CD4-positive, alpha-beta T cell treated with Interleukin-4 for 1 hour (primary cell): Measurements from ENCODE around the gene PLCL1.

Source experiments
- DNase-seq, 2 donors: peaks; one replicate each; pipeline ENCODE4 v3.0.0-alpha.2; 2020 to 2022

PLCL1 gene

GRCh38 chr2:198073253-198073652 is 268.9 kb downstream of the PLCL1 start:
- DNase-seq, result no peak

GRCh38 chr2:198077477-198077876 is 273.1 kb downstream of the PLCL1 start:
- DNase-seq, result no peak

DNA sequence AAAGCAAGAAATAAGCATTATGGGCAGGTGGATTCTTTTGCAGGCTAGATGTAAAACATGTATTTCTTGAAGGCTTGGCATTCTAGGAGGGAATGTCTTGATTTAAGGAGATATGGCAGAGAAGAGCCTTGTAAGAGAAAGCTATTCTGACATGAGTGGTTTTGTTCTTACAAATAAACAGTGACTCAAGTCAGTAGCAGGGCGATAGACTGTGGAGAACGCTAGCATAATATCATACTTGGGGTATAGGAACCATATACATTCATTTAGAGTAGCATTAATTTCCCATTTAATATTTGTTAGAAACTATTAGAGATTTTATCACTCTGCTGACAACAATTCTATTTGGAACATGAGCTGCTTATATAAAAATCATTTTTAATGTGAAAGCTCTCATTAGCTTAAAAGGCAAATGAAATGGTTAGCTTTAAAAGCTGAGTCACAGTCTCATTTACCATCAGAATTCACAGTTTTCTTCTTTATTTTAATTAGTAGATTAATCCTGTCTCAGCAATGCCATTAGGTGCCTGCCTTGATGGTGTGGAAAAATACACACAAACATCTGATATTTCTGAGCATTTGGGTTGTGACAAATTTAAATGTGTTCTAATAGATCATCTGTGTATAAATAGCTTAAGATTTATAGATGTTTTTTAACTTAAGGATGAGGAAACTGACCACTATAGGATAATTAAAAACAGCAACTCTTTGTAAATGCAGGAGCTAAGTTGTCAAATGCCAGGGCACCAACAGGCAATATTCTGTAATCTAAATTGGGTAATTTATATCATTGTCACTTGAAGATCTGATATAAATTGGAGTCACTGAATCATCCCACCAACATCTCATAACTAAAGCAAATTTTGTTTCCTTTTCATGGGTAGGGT is 276.7 kb downstream of the PLCL1 start:
- no peak for DNase-seq

- DNase-seq, result no peak
Observed at GRCh38 chr2:198084156-198084555, 279.8 kb downstream of the PLCL1 start.

DNA sequence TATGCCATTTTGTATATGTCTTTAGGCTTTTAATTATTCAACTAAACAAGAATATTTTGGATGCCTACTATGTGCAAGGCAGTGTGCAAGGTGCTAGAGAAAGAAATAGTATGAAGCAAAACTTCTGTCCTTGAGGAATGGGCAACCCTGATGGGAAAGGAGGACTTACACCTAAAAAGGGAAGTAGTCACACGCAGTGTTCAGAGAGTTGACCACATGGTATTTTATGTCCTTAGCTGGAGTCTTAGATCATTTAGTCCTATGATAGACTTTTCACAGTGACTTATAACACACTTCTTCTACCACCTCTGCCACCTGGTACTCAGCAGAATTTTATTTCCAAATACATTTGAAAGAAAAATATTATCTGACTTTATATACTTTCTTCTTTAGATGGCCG is 291.6 kb downstream of the PLCL1 start:
- DNase-seq, result no peak

DNA sequence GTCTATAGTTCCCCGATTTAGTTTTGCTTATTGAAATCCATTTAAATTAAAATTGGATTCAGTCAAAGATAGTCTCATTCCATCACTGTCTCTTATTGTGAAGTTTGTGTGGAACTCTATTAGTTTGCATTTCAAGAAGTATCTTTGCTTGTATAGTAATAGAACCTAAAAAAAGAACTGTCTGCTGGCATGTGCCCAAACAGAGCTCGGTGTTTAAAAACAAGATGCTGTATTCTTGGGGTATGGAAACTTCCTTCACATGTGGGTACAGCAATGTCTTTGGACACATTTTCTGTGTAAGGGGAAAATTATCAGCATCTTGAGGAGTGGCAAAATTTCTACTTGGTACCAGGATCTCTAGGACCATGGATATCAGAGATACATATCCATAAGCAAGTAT is 292.6 kb downstream of the PLCL1 start:
- DNase-seq, result no peak

DNA sequence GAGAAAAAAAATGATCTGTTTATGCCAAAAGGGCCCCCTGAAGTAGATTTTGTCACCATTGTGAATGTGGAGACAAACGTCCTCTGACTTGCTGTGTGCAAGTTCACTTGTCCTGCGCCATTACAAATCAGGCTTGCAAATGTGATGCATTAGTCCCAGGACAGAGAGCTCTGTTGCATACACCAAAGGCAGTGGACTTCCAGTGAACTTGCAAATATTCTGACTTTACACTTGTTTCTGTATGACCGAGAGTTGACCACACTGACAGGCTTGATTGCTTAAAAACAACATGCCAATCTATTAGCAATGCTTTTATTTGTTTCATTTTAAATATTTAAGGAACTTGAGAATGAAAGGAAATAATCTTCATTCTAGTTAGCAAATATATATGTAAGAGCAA is 293.2 kb downstream of the PLCL1 start:
- no peak for DNase-seq

DNA sequence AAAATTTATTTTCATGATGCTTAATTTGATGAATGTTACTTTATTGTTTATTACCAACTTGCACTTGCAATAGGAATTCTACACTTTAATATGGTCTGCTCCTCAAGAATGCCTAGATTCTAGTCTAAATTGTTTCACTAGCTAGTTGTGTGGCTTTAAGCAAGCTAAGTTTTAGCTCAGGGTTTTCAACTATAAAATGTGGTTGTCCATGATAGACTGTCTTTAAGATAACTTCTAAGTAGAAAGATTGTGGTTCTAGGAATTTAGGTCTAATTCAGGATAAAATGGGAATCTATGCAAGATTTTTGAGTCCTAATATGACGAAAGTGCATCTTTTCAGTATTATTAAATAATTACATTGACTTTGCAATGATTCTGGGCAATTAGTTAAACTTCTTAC is 294.0 kb downstream of the PLCL1 start:
- DNase-seq, result no peak

GRCh38 chr2:198098918-198099317 is 294.5 kb downstream of the PLCL1 start:
- DNase-seq, result no peak

GRCh38 chr2:198100346-198100745 is 296.0 kb downstream of the PLCL1 start:
- no peak for DNase-seq

- no peak for DNase-seq
Observed at GRCh38 chr2:198101688-198102087, 297.3 kb downstream of the PLCL1 start.

DNA sequence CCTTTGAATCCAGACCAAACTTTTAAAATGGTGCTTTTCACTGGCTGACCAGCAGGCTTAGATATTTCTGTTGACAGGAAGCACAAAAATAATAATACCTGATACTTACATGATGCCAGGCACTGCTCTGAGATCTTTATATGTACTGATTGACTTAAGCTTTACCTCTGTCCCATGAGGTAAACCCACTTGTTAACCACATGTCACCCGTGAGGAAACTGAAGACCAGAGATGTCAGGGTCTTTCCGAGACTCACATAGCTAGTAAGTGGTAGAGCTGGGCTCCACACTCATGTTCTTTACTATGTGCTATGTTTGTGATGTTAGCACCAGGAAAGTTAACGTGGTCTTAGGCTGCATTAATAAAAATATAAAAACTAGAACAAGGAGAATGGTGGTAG is 297.7 kb downstream of the PLCL1 start:
- DNase-seq, result no peak

- DNase-seq, result no peak
Observed at GRCh38 chr2:198102856-198103255, 298.5 kb downstream of the PLCL1 start.

DNA sequence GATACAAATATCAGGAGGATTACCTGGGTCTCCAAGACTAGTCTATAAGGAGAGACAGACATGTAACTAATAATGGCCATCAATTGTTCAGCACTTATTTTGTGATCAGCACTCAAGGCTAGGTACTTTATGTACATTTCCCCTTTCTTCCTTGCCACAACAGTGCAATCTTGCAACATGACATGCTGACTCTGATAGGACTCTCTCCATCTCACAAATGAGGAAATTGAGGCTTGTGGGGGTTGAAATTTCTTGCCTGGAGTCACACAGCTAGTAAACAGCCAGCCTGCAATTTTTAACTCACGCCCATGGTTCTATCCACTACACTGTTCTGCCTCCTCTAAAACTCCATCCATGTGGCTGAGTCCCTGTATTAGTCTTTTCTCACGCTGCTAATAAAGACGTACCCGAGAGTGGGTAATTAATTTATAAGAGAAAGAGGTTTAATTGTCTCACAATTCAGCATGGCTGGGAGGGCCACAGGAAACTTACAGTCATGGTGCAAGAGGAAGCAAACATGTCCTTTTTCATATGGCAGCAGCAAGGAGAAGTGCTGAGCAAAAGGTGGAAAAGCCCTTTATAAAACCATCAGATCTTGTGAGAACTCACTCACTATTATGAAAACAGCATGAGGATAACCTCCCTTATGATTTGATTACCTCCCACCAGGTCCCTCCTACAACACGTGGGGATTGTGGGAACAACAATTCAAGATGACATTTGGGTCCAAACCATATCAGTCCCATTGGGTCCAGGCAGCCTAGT is 302.4 kb downstream of the PLCL1 start:
- DNase-seq, result peak in 1 of 2 donors; percentile 15

DNA sequence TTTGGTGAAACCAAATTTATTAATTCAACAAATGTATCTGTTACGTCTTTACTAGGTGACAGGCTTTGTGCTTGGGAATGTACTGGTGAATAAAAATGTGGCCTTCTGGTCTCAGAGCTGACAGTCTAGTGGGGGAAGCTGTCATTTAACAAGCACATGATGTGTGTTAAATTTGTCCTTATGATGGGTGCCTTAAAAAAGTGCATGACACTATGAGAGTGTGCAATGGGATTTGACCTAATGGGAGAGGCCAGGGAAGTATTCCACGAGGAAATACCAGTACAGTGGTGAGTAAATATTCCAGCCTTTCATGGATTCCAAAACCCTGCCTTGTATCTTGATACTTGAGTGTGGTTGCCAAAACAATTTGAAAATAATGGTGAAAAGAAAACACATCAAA is 308.9 kb downstream of the PLCL1 start:
- DNase-seq, result no peak

GRCh38 chr2:198114064-198114463 is 309.7 kb downstream of the PLCL1 start:
- DNase-seq, result no peak

DNA sequence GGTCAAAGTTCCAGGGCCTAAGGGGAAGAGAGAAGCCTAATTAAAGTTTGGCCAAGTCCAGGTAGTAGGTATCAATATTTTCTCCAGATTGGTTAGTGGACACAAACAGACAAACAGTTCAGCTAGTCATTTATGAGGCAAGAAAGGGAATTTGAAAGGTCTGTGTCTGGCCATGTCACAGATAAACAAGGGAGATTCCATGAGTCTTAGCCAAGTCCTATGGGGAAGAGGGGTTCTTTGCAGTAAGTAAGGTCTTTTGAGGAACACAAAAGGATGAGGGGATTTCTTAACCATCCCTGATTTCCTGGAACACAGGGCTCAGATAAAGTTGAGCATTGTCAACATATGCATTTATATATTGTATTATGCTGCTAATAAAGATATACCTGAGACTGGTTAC is 310.8 kb downstream of the PLCL1 start:
- no peak for DNase-seq

GRCh38 chr2:198116756-198117155 is 312.4 kb downstream of the PLCL1 start:
- DNase-seq, result no peak

- no peak for DNase-seq
Observed at GRCh38 chr2:198117406-198118041, 313.1 kb downstream of the PLCL1 start.

DNA sequence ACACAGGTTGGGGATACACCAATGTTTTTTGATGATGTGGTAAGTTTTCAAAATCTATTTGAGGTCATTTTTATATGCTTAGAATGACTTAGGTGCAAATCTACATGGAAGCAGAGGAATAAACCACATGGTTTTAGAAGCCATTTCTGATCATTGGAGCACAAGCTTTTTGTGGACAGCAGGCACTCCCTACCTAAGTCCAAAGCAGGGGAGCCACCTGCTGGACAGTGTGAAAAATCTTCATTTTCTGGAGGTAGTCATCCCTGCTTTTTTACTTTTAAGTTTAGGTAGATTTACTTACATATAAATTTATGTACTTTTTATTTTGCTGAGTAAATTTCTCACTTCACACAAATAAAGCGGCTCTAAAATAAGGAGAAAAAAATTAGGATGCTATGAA is 323.2 kb downstream of the PLCL1 start:
- DNase-seq, result peak; percentile 42 to 56

- DNase-seq, result no peak
Observed at GRCh38 chr2:198129609-198130008, 325.2 kb downstream of the PLCL1 start.

DNA sequence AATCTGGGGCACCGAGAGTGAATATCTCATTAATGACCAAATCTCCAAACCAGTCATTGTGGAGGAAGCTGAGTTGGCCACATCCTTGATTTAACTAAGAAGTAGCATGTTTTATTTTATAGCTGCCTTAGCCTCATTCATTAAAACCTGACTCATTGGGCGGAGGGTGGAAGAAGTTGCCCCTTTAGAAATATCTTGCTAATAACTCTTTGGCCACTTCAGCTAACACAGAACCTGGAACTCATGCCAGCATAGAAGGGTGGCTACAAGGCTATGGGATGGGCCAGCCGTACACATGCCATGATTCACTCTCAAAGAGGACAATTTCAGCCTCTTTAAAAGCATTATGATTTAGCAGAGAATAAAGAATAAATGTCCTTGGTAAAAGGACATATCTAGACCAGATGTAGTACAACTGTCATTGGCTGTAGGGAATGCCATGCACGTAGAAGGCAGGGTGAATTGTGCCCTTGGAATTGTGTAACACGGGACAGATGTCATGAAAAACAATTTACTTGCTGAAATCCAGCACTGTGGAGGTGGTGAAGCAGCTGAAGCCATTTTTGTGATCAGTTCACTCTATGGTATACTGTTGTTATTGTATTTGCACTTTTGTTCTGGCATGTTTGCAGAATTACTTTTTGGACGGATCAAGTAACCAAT is 330.0 kb downstream of the PLCL1 start:
- no peak for DNase-seq

DNA sequence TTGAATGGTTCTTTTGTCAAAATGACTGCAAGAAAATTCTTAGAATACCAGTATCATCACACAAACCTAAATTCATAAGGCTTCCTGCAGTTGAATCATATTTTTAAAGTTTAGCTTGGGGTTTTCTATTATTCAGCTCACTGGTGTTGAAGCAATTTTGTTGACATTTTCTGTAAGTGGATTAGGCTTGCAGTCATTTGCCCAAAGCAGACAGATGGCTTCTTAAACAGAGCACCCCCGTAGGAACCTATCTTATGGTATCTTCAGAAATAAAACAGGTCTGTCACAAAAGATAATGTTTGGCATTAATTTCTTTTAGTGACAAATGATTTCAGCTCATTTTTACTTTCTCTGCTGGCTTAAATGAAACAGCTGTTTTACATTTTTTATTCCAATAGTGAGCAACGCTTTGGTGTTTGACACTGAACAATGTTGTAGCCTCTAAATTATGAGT is 331.1 kb downstream of the PLCL1 start:
- DNase-seq, result no peak
